HepG2 (cell line): Measurements from ENCODE around the gene AP3B2. TPM values are rescaled to one million over a fixed set of nuclear protein-coding genes. Genes with fewer than 3 reads are reported as not detected.

Source experiments
- ATAC-seq: fragments of 200-7000 bp; cut with Tn5 transposase; 3 replicates; pipeline ENCODE4 v1.9.1; 2020; ENCODE audit warnings: mild to moderate bottlenecking, moderate library complexity
- BruUV-seq: library from RNA; stranded (reverse); fragments of 400-500 nt; replicated peaks from 2 replicates; lab custom pipeline; 2021; lab: Mats Ljungman, UMichigan
- CTCF ChIA-PET: fragments of 300-600 bp; formaldehyde crosslinking; extraction: SDS; loops from one replicate; lab custom pipeline; 2021; ENCODE audit warnings: low total read pairs, inconsistent platforms, low intra/inter-chr PET ratio; lab: Yijun Ruan, JAX
- POLR2A ChIA-PET: fragments of 350-600 bp; sonication (Branson Sonifier 250); formaldehyde crosslinking; loops from one replicate; lab custom pipeline; 2020; ENCODE audit warnings: antibody characterized with exemption, inconsistent platforms; lab: Yijun Ruan, JAX
- DNase-seq: peaks from one replicate; pipeline ENCODE4 v3.0.0-alpha.2; 2015; ENCODE audit warnings: low spot score
- FAIRE-seq: peaks from 3 replicates; lab custom pipeline; 2011; peaks lifted over from hg19 to GRCh38; lab: Jason Lieb, UNC
- H2AFZ ChIP-seq: one replicate; pipeline ENCODE4 v1.6.1; 2011; ENCODE audit warnings: low read length, inconsistent platforms
- H3K27ac ChIP-seq: fragments of 300-600 bp; 3 replicates; pipeline ENCODE4 v1.8.0; 2011; ENCODE audit warnings: mixed run types, mild to moderate bottlenecking, mixed read lengths, low read length, inconsistent platforms; ENCODE audit not compliant: insufficient read depth; ENCODE audit errors: extremely low read length
- H3K27me3 ChIP-seq, 2 experiments: fragments of 200-600 bp in 1 of 2; 2 replicates in 1 of 2; 3 replicates in 1 of 2; pipeline versions ENCODE4 v1.6.0 to v1.8.0; 2011; ENCODE audit warnings: low read length in 2 of 2, mild to moderate bottlenecking in 2 of 2, moderate library complexity in 2 of 2, inconsistent platforms in 1 of 2; ENCODE audit not compliant: insufficient read depth in 2 of 2, control insufficient read depth in 1 of 2
- H3K36me3 ChIP-seq, 2 experiments: fragments of 200-600 bp in 1 of 2; replicated peaks in 1 of 2; 2 replicates in 1 of 2; 3 replicates in 1 of 2; pipeline versions ENCODE4 v1.5.1 to v1.8.0; 2011; ENCODE audit warnings: low read length in 2 of 2, inconsistent platforms in 1 of 2; ENCODE audit not compliant: insufficient read depth in 2 of 2, control insufficient read depth in 1 of 2
- H3K4me1 ChIP-seq: 2 replicates; pipeline ENCODE4 v1.5.1; 2012; ENCODE audit warnings: low read length, inconsistent platforms; ENCODE audit not compliant: insufficient read depth
- H3K4me2 ChIP-seq: 2 replicates; pipeline ENCODE4 v1.6.0; 2011; ENCODE audit warnings: low read depth, low read length, inconsistent platforms
- H3K4me3 ChIP-seq, 3 experiments: fragments of 200-600 bp in 1 of 3; sonication (generic), shearing (Covaris generic) in 1 of 3; replicated peaks in 1 of 3; 2 replicates each; pipeline ENCODE4 v1.5.1; 2011 to 2016; ENCODE audit warnings: low read length in 3 of 3, inconsistent platforms in 2 of 3, low read depth in 2 of 3, mild to moderate bottlenecking in 2 of 3, control low read depth in 1 of 3, mixed read lengths in 1 of 3; ENCODE audit not compliant: insufficient read depth in 1 of 3
- H3K79me2 ChIP-seq: one replicate; pipeline ENCODE4 v1.6.1; 2011; ENCODE audit warnings: low read length, inconsistent platforms; ENCODE audit not compliant: insufficient read depth
- H3K9ac ChIP-seq: 2 replicates; pipeline ENCODE4 v1.6.0; 2011; ENCODE audit warnings: mild to moderate bottlenecking, low read depth, low read length, inconsistent platforms; ENCODE audit not compliant: insufficient read depth
- H3K9me3 ChIP-seq: 2 replicates; pipeline ENCODE4 v1.5.1; 2012; ENCODE audit warnings: mild to moderate bottlenecking, low read length
- H4K20me1 ChIP-seq: 2 replicates; pipeline ENCODE4 v1.6.0; 2011; ENCODE audit warnings: inconsistent platforms, mild to moderate bottlenecking, low read length, moderate library complexity; ENCODE audit not compliant: insufficient read depth
- ATF7 ChIP-seq, 2 experiments: fragments of 450-650 bp in 1 of 2; sonication (generic) in 1 of 2; formaldehyde crosslinking in 1 of 2; IDR thresholded peaks; 2 replicates each; pipeline versions ENCODE4 v1.4.0 to v1.6.1; 2016 to 2020; ENCODE audit warnings: antibody characterized with exemption in 1 of 2, mild to moderate bottlenecking in 1 of 2, missing genetic modification reagents in 1 of 2
- NFE2L1 ChIP-seq: sonication (generic); formaldehyde crosslinking; IDR thresholded peaks from 2 replicates; pipeline ENCODE4 v1.4.0; 2020; ENCODE audit warnings: missing genetic modification reagents, mild to moderate bottlenecking, borderline replicate concordance
- SMARCC2 ChIP-seq: fragments of 450-650 bp; IDR thresholded peaks from 2 replicates; pipeline ENCODE4 v1.6.1; 2017; ENCODE audit warnings: antibody characterized with exemption, mild to moderate bottlenecking
- SUZ12 ChIP-seq: fragments of 150-350 bp; IDR thresholded peaks from 2 replicates; pipeline ENCODE4 v1.6.1; 2014; ENCODE audit warnings: low read depth, low read length
- ZFAT ChIP-seq: sonication (generic); formaldehyde crosslinking; conservative IDR thresholded peaks from 2 replicates; pipeline ENCODE4 v1.8.1; 2023; ENCODE audit warnings: missing genetic modification reagents, inconsistent platforms
- ZMYM2 ChIP-seq: sonication (generic); formaldehyde crosslinking; IDR thresholded peaks from 2 replicates; pipeline ENCODE4 v1.8.0; 2022; ENCODE audit warnings: mild to moderate bottlenecking, missing genetic modification reagents
- ZNF569 ChIP-seq: sonication (generic); formaldehyde crosslinking; IDR thresholded peaks from 2 replicates; pipeline ENCODE4 v1.5.0; 2020; ENCODE audit warnings: mild to moderate bottlenecking, missing genetic modification reagents, moderate library complexity, borderline replicate concordance
- ZNF709 ChIP-seq: sonication (generic); formaldehyde crosslinking; IDR thresholded peaks from 2 replicates; pipeline ENCODE4 v1.5.0; 2020; ENCODE audit warnings: mild to moderate bottlenecking, missing genetic modification reagents
- ZSCAN22 ChIP-seq: sonication (generic); formaldehyde crosslinking; IDR thresholded peaks from 2 replicates; pipeline ENCODE4 v1.4.0; 2020; ENCODE audit warnings: mild to moderate bottlenecking, missing genetic modification reagents
- WGBS: methylation state at CpG from one replicate; pipeline ENCODE4 v1.1.6; 2017; ENCODE audit warnings: low lambda C conversion rate; 5-methylcytosine and 5-hydroxymethylcytosine counted together
- in situ Hi-C: cut with HindIII; loops from 2 replicates; pipeline ENCODE4 v1.10.0; 2017; ENCODE audit warnings: low pct_unique_long_range_greater_than_20kb; ENCODE audit not compliant: extremely low pct_ligation_motif_present
- intact Hi-C: fragments of 100-400 bp; cut with micrococcal nuclease; formaldehyde crosslinking; loops from one replicate; pipeline ENCODE4 v1.10.0; 2022; ENCODE audit not compliant: unreplicated experiment
- polyA plus RNA-seq, 8 experiments: library from polyadenylated mRNA; depleted of rRNA in 3 of 8; stranded (reverse) in 7 of 8; unstranded in 1 of 8; fragments of >200 nt; fragmentation: Illumina TruSeq in 4 of 8; extraction: Trizol in 4 of 8; gene quantifications; 2 replicates each; pipeline versions ENCODE4 v1.2.1 to v1.2.3, GENCODE V29; 2011 to 2016; ENCODE audit warnings: low read depth in 4 of 8, missing spikeins in 1 of 8, mixed read lengths in 1 of 8; ENCODE audit not compliant: insufficient read depth in 1 of 8
- total RNA-seq, 5 experiments: library from RNA; depleted of rRNA; stranded (reverse); fragments of >200 nt; fragmentation: Illumina TruSeq; extraction: Trizol; gene quantifications; 2 replicates each; pipeline ENCODE4 v1.2.3, GENCODE V29; 2016; ENCODE audit warnings: low read depth in 1 of 5
- TF ChIP-seq, protein P1 (sequence below): sonication (generic); formaldehyde crosslinking; IDR thresholded peaks from 2 replicates; pipeline ENCODE4 v1.4.0; 2020; ENCODE audit warnings: missing genetic modification reagents
- TF ChIP-seq, protein P2 (sequence below): sonication (generic); formaldehyde crosslinking; conservative IDR thresholded peaks from 2 replicates; pipeline ENCODE4 v1.4.0; 2020; ENCODE audit warnings: missing genetic modification reagents

Gene AP3B2
- total and polyA plus RNA-seq, 2 of the 13 experiments (the other 11 are each of a cell fraction or from before 2014, with no cell fraction given): not detected

DNA sequence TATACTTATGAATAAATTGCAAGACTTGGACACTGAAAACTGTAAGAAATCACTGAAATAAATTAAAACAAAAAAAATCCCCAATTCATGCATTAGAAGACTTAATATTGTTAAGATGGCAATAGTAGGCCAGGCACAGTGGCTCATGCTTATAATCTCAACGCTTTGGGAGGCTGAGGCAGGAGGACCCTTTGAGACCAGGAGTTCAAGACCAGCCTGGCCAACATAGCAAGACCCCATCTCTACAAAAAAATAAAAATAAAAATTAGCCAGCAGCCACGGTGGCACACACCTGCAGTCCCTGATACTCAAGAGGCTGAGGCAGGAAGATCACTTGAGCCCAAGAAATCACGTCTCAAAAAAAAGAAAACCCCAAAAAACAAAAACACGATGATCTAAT, 98.3 kb downstream of the AP3B2 start:
- ChIA-PET POLR2A (no interaction called here), CTCF (no interaction called here)
- intact Hi-C loops: no loop called here
- DNase-seq (no peak), ATAC-seq (no peak), FAIRE-seq (no peak)
- BruUV-seq: no TSS peak
- Histone ChIP-seq H2AFZ (no peak overlapping the region), H3K36me3 (no peaks in the 10 kb centered on the region), H3K79me2 (no peaks in the 10 kb centered on the region), H4K20me1 (no peaks in the 10 kb centered on the region), H3K4me2 (no peak overlapping the region), H3K4me3 (no peak overlapping the region), H3K27ac (no peak overlapping the region), H3K4me1 (no peaks in the 10 kb centered on the region), H3K9ac (no peak overlapping the region), H3K9me3 (no peaks in the 10 kb centered on the region), H3K27me3 (peaks cover 0 to 10% of the 10 kb centered on the region in 2 experiments; a peak in 3 of 5 replicates)
- in situ Hi-C loops: no loop called here
- TF ChIP-seq, protein P1, sequence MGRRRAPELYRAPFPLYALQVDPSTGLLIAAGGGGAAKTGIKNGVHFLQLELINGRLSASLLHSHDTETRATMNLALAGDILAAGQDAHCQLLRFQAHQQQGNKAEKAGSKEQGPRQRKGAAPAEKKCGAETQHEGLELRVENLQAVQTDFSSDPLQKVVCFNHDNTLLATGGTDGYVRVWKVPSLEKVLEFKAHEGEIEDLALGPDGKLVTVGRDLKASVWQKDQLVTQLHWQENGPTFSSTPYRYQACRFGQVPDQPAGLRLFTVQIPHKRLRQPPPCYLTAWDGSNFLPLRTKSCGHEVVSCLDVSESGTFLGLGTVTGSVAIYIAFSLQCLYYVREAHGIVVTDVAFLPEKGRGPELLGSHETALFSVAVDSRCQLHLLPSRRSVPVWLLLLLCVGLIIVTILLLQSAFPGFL (CRISPR knock-in tag): no peak
- TF ChIP-seq ZNF709 (CRISPR knock-in tag): no peak
- TF ChIP-seq ZSCAN22 (CRISPR knock-in tag): no peak
- TF ChIP-seq SMARCC2: no peak
- TF ChIP-seq ATF7 (IDR thresholded peaks at IDR 0.05): no peak
- TF ChIP-seq ATF7 (CRISPR knock-in tag; IDR thresholded peaks at IDR 0.05): no peak
- TF ChIP-seq NFE2L1 (CRISPR knock-in tag): no peak
- no peak for TF ChIP-seq ZFAT (CRISPR knock-in tag)
- no peak for TF ChIP-seq SUZ12
- no peak for TF ChIP-seq ZNF569 (CRISPR knock-in tag)
- TF ChIP-seq ZMYM2 (CRISPR knock-in tag): no peak
- TF ChIP-seq, protein P2, sequence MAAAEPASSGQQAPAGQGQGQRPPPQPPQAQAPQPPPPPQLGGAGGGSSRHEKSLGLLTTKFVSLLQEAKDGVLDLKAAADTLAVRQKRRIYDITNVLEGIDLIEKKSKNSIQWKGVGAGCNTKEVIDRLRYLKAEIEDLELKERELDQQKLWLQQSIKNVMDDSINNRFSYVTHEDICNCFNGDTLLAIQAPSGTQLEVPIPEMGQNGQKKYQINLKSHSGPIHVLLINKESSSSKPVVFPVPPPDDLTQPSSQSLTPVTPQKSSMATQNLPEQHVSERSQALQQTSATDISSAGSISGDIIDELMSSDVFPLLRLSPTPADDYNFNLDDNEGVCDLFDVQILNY (CRISPR knock-in tag): no peak
- WGBS: 16% methylated on average over 4 of the region's 4 CpGs

Other genes starting within 250 kb of the AP3B2 start
- gene RPS17, start 169.4 kb downstream of the AP3B2 start, total RNA-seq (2016; rRNA removed; fragmentation: Illumina TruSeq; extraction: Trizol): 2,570 and 3,054 TPM in 2 replicates
- 4,585 and 5,021 TPM in 2 replicates for gene RPS17, start 169.4 kb downstream of the AP3B2 start, polyA plus RNA-seq (2011; rRNA removed)
- gene CPEB1, start 62.5 kb downstream of the AP3B2 start, total RNA-seq (2016; rRNA removed; fragmentation: Illumina TruSeq; extraction: Trizol): 0.07 TPM in 1 of 2 replicates, not detected in the other
- 0.03 and 0.04 TPM in 2 replicates for gene CPEB1, start 62.5 kb downstream of the AP3B2 start, polyA plus RNA-seq (2011; rRNA removed)
- gene FSD2, start 96.2 kb upstream of the AP3B2 start, total RNA-seq (2016; rRNA removed; fragmentation: Illumina TruSeq; extraction: Trizol): not detected in 2 replicates
- gene FSD2, start 96.2 kb upstream of the AP3B2 start, polyA plus RNA-seq (2011; rRNA removed): not detected in 2 replicates
- gene WHAMM, start 99.8 kb upstream of the AP3B2 start, total RNA-seq (2016; rRNA removed; fragmentation: Illumina TruSeq; extraction: Trizol): 2.7 and 2.9 TPM in 2 replicates
- 3.0 and 3.5 TPM in 2 replicates for gene WHAMM, start 99.8 kb upstream of the AP3B2 start, polyA plus RNA-seq (2011; rRNA removed)
- 13.3 and 14.1 TPM in 2 replicates for gene HOMER2, start 242.8 kb upstream of the AP3B2 start, total RNA-seq (2016; rRNA removed; fragmentation: Illumina TruSeq; extraction: Trizol)
- gene HOMER2, start 242.8 kb upstream of the AP3B2 start, polyA plus RNA-seq (2011; rRNA removed): 12.9 and 15.7 TPM in 2 replicates